Fibroblast of pulmonary artery (primary cell): ENCODE results near the gene PHF23.
A peak's percentile ranks its signal among the peaks of the same experiment; 100 is the strongest.

Experiments
- DNase-seq: peaks from one replicate; pipeline ENCODE4 v3.0.0-alpha.2; 2010; ENCODE audit warnings: low read depth
- H3K4me3 ChIP-seq: replicated peaks from 2 replicates; pipeline ENCODE4 v1.5.1; 2011; ENCODE audit warnings: low read depth, mild to moderate bottlenecking, control low read depth, low read length, moderate library complexity
- CTCF ChIP-seq: IDR thresholded peaks from 2 replicates; pipeline ENCODE4 v1.5.1; 2011; ENCODE audit warnings: mild to moderate bottlenecking, control low read depth, low read length, inconsistent platforms; ENCODE audit errors: missing control alignments

PHF23 gene

GRCh38 chr17:7262192-7262934, 23.1 kb upstream of the PHF23 start, which contains the start of gene CLDN7:
TSS of gene CLDN7 (minus strand) at chr17:7262478. CDS start at chr17:7262043, 435 bp downstream.
- peak within 1 kb of the TSS; percentile 40 for H3K4me3 ChIP-seq
- no peak for DNase-seq
- no peak for TF ChIP-seq CTCF

DNA sequence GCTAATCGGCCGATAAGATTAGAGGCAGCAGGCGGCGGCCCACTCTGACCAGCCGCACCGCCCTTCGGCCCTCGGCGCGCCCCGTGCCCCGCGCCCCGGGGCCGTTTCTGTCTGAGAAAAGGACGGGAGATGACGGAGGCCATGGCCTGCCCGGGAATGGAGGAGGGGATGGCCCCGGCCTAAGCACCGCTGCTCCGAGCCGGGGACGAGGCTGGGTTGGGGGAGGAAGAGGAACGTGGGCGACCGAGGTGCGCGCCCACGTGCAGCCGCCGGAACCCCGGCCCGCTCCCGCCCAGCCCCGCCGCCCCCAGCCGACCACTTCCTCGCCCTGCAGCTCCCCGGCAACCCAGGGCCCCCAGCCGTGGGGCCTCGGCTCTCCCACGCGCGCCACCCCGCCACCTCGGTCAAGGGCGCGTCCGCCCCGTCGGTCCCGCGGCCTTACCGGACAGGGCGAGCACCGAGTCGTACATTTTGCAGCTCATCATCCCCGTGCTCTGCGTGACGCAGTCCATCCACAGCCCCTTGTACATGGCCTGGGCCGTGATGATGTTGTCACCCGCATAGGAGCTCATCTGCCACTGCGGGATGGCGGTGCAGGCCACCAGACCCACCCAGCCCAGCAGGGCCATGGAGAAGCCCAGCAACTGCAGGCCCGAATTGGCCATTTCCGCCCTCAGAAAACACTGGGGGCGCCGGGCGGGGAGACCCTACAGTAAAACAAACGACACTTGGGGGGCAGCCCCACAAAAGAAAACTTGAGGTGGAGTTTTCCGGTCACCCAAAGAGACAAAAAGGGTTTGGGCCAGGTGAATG, 22.3 kb upstream of the PHF23 start:
- peak overlapping the region; percentile 40 for H3K4me3 ChIP-seq
- DNase-seq, result no peak
- TF ChIP-seq CTCF, result no peak

DNA sequence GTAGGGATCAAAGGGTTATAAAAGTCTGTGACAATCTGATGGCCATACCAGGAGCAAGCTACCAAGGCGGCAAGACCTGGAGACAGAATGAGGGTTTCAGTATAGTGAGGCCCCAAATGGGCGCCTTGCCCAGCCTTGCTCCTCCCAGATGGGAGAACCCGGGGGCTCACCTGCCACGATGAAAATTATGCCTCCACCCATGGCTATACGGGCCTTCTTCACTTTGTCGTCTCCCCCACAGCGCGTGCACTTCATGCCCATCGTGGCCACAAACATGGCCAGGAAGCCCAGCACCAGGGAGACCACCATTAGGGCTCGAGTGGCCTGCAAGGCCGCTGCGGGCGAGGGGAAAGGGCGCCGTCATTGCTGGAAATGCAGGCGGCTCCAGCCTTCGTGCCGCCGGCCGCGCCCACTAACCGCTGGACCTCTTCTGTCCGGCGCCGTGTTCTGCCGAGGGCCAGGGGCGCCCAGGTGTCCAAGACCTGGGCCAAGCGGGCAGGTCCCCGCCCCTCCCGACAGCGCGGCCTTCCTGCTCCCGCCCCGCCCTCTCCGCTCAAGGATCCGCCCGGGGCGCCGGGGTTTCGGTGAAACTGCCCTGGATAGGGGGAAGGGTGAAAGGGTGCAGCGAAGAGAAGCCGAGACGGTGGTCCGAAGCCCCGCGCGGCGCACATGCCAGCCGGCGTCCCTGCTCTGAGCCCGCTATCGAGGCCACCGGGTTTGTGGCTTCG, 21.6 kb upstream of the PHF23 start:
- no peak for TF ChIP-seq CTCF
- peak overlapping the region; percentile 40 for H3K4me3 ChIP-seq
- DNase-seq, result no peak

- no peak overlapping the region for H3K4me3 ChIP-seq
- TF ChIP-seq CTCF, result no peak
- DNase-seq, result no peak
Measured at GRCh38 chr17:7260151-7260550, 20.9 kb upstream of the PHF23 start.

GRCh38 chr17:7259555-7259889, 20.3 kb upstream of the PHF23 start:
- DNase-seq, result no peak
- no peak overlapping the region for H3K4me3 ChIP-seq
- TF ChIP-seq CTCF, result no peak

- no peak for TF ChIP-seq CTCF
- H3K4me3 ChIP-seq, result no peak overlapping the region
- peak; percentile 44 for DNase-seq
Measured at GRCh38 chr17:7258731-7259554, 19.7 kb upstream of the PHF23 start.
